B cell (primary cell): ENCODE data around the gene ITPK1. TPM values are rescaled to one million over a fixed set of nuclear protein-coding genes. Genes with fewer than 3 reads are reported as not detected.

Experiments
- ATAC-seq: fragments of 200-7000 bp; cut with Tn5 transposase; one replicate; pipeline ENCODE4 v1.10.0; 2021; ENCODE audit warnings: low read depth, mild to moderate bottlenecking, moderate number of reproducible peaks, moderate library complexity
- CTCF ChIA-PET: fragments of 350-600 bp; sonication (Branson Sonifier 250); formaldehyde crosslinking; loops from one replicate; lab custom pipeline; 2021; ENCODE audit warnings: antibody characterized with exemption, inconsistent platforms; lab: Charles Lee
- POLR2A ChIA-PET: fragments of 350-600 bp; sonication (Branson Sonifier 250); formaldehyde crosslinking; loops from one replicate; lab custom pipeline; 2021; ENCODE audit warnings: antibody characterized with exemption; lab: Charles Lee
- DNase-seq: peaks from one replicate; pipeline ENCODE4 v3.0.0; 2013
- H2AFZ ChIP-seq: 2 replicates; pipeline ENCODE4 v1.6.1; 2012; ENCODE audit warnings: mild to moderate bottlenecking, low read depth, low read length; ENCODE audit not compliant: insufficient read depth, poor library complexity, severe bottlenecking
- H3K27ac ChIP-seq, 2 donors: 1 replicate in 1 of 2; 2 replicates in 1 of 2; pipeline ENCODE4 v1.5.1; 2012 to 2013; ENCODE audit warnings: low read length in 2 of 2, mild to moderate bottlenecking in 2 of 2, moderate library complexity in 1 of 2
- H3K27me3 ChIP-seq, 4 experiments: fragments of 200-600 bp in 1 of 4; sonication (generic) in 1 of 4; replicated peaks in 1 of 4; 1 replicate in 2 of 4; 2 replicates in 2 of 4; pipeline versions ENCODE4 v1.6.1 to v1.7.0; 2013 to 2016; ENCODE audit warnings: low read length in 3 of 4, mild to moderate bottlenecking in 2 of 4, mixed read lengths in 1 of 4, moderate library complexity in 1 of 4; ENCODE audit not compliant: insufficient read depth in 4 of 4, control insufficient read depth in 3 of 4; ENCODE audit errors: control extremely low read depth in 1 of 4
- H3K36me3 ChIP-seq, 2 experiments: replicated peaks in 1 of 2; 1 replicate in 1 of 2; 2 replicates in 1 of 2; pipeline versions ENCODE4 v1.6.1 to v1.7.1; 2013; ENCODE audit warnings: low read length in 1 of 2; ENCODE audit not compliant: insufficient read depth in 2 of 2, control insufficient read depth in 1 of 2; ENCODE audit errors: control extremely low read depth in 1 of 2, extremely low read depth in 1 of 2
- H3K4me1 ChIP-seq, 2 donors: fragments of 200-600 bp in 1 of 2; sonication (generic) in 1 of 2; 1 replicate in 1 of 2; 2 replicates in 1 of 2; pipeline versions ENCODE4 v1.5.1 to v1.6.1; 2013 to 2017; ENCODE audit warnings: low read length in 2 of 2; ENCODE audit not compliant: control insufficient read depth in 2 of 2, insufficient read depth in 2 of 2
- H3K4me2 ChIP-seq: replicated peaks from 2 replicates; pipeline ENCODE3; 2012; ENCODE audit warnings: mild to moderate bottlenecking, low read depth, low read length; ENCODE audit not compliant: poor library complexity, severe bottlenecking
- H3K4me3 ChIP-seq, 5 experiments: fragments of 200-600 bp in 1 of 5; sonication (generic) in 1 of 5; 1 replicate in 3 of 5; 2 replicates in 2 of 5; pipeline versions ENCODE4 v1.5.1 to v1.7.0; 2011 to 2016; ENCODE audit warnings: low read length in 4 of 5, mild to moderate bottlenecking in 4 of 5, low read depth in 2 of 5, control low read depth in 1 of 5, moderate library complexity in 1 of 5; ENCODE audit not compliant: insufficient read depth in 1 of 5; ENCODE audit errors: control extremely low read depth in 1 of 5, extremely low read depth in 1 of 5
- H3K79me2 ChIP-seq: fragments of 200-600 bp; sonication (generic); one replicate; pipeline ENCODE4 v1.6.0; 2016; ENCODE audit warnings: low read length; ENCODE audit not compliant: control insufficient read depth, insufficient read depth
- H3K9ac ChIP-seq: fragments of 200-600 bp; sonication (generic); 2 replicates; pipeline ENCODE4 v1.6.1; 2017; ENCODE audit warnings: mild to moderate bottlenecking, low read length, moderate library complexity
- H3K9me3 ChIP-seq, 3 donors: one replicate each; pipeline versions ENCODE4 v1.6.1 to v1.7.1; 2013; ENCODE audit warnings: low read length in 2 of 3; ENCODE audit not compliant: control insufficient read depth in 2 of 3, insufficient read depth in 1 of 3; ENCODE audit errors: control extremely low read depth in 1 of 3
- H4K20me1 ChIP-seq: 2 replicates; pipeline ENCODE4 v1.6.0; 2012; ENCODE audit warnings: mild to moderate bottlenecking, low read length; ENCODE audit not compliant: insufficient read depth, control insufficient read depth, poor library complexity, severe bottlenecking
- H3K27ac Mint-ChIP-seq: one replicate; pipeline ENCODE4 v1.8.0; 2021; ENCODE audit warnings: mixed read lengths
- H3K27me3 Mint-ChIP-seq: one replicate; pipeline ENCODE4 v1.8.0; 2021; ENCODE audit warnings: mixed read lengths
- H3K4me1 Mint-ChIP-seq: one replicate; pipeline ENCODE4 v1.8.0; 2021; ENCODE audit warnings: mixed read lengths
- H3K4me3 Mint-ChIP-seq: one replicate; pipeline ENCODE4 v1.8.0; 2021; ENCODE audit warnings: mixed read lengths
- H3K9me3 Mint-ChIP-seq: one replicate; pipeline ENCODE4 v1.8.0; 2022; ENCODE audit warnings: mixed read lengths; ENCODE audit not compliant: insufficient read depth
- CTCF ChIP-seq: fragments of 200-600 bp; IDR thresholded peaks from one replicate; pipeline ENCODE4 v1.8.0; 2022; ENCODE audit warnings: antibody characterized with exemption, mild to moderate bottlenecking
- EZH2 ChIP-seq: IDR thresholded peaks from 2 replicates; pipeline ENCODE4 v1.6.1; 2012; ENCODE audit warnings: borderline replicate concordance, low read depth, mild to moderate bottlenecking, moderate library complexity, low read length; ENCODE audit not compliant: insufficient read depth, poor library complexity, severe bottlenecking
- WGBS: methylation state at CpG from one replicate; pipeline ENCODE4 v1.1.5; 2013; ENCODE audit warnings: missing lambda C conversion rate; ENCODE audit not compliant: insufficient coverage; 5-methylcytosine and 5-hydroxymethylcytosine counted together
- intact Hi-C: fragments of 100-400 bp; cut with micrococcal nuclease; formaldehyde crosslinking; loops from one replicate; pipeline ENCODE4 v1.10.0; 2022
- polyA plus RNA-seq: library from polyadenylated mRNA; depleted of rRNA; stranded (reverse); fragments of >200 nt; gene quantifications from 2 replicates; pipeline ENCODE4 v1.2.3, GENCODE V29; 2012
- total RNA-seq, 2 donors: library from RNA; stranded (reverse); fragments of 120-200 nt in 1 of 2; gene quantifications; 1 replicate in 1 of 2; 2 replicates in 1 of 2; pipeline versions ENCODE4 v1.2.3 to v1.2.4, GENCODE V29; 2013 to 2022

Gene ITPK1
- total and polyA plus RNA-seq, 2 donors (not counting 1 experiment from before 2014, with no cell fraction given): 46.0 to 46.9 TPM

- H3K4me1 ChIP-seq: no peaks in the 10 kb centered on the region
- no peak overlapping the region for H3K4me3 Mint-ChIP-seq
- no peak for DNase-seq
- H3K79me2 ChIP-seq: no peaks in the 10 kb centered on the region
- H3K27me3 ChIP-seq: no peaks in the 10 kb centered on the region
- CTCF ChIA-PET: interaction anchor here (1.7 kb wide), 1 partner anchor 36 kb away, joined by 4 read pairs; no protein-coding TSS in a partner anchor
- no peak overlapping the region for H3K4me2 ChIP-seq
- no peaks in the 10 kb centered on the region for H3K9me3 Mint-ChIP-seq
- WGBS: 94% methylated on average over 24 of the region's 25 CpGs
- H3K36me3 ChIP-seq: peaks cover 0 to 20% of the 10 kb centered on the region in 2 experiments
- no peak overlapping the region for H3K4me3 ChIP-seq
- H4K20me1 ChIP-seq: no peaks in the 10 kb centered on the region
- peaks cover 2% of the 10 kb centered on the region for H3K4me1 Mint-ChIP-seq
- H2AFZ ChIP-seq: no peak overlapping the region
- H3K27ac Mint-ChIP-seq: no peak overlapping the region
- H3K27me3 Mint-ChIP-seq: no peaks in the 10 kb centered on the region
- no peak for TF ChIP-seq CTCF
- ATAC-seq: no peak
- no peak overlapping the region for H3K27ac ChIP-seq
- H3K9me3 ChIP-seq: peaks cover 0 to 6% (median 0%) of the 10 kb centered on the region in 3 donors
- no peak overlapping the region for H3K9ac ChIP-seq
- POLR2A ChIA-PET: no interaction called here
- intact Hi-C loops: no loop called here
Observed at GRCh38 chr14:92987713-92988510, 127.8 kb downstream of the ITPK1 start.

- Histone ChIP-seq H3K36me3 (peaks cover 0 to 14% of the 10 kb centered on the region in 2 experiments), H3K9ac (no peak overlapping the region), H2AFZ (no peak overlapping the region), H3K27ac (no peak overlapping the region), H3K9me3 (peaks cover 0 to 13% (median 0%) of the 10 kb centered on the region in 3 donors), H3K79me2 (no peaks in the 10 kb centered on the region), H3K27me3 (no peaks in the 10 kb centered on the region), H3K4me2 (no peak overlapping the region), H3K4me1 (no peaks in the 10 kb centered on the region), H3K4me3 (no peak overlapping the region), H4K20me1 (no peaks in the 10 kb centered on the region)
- TF ChIP-seq CTCF (no peak), EZH2 (no peak)
- DNase-seq: no peak
- ATAC-seq: no peak
- no peak overlapping the region for H3K4me3 Mint-ChIP-seq
- peaks cover 2% of the 10 kb centered on the region for H3K4me1 Mint-ChIP-seq
- intact Hi-C loops: no loop called here
- no peaks in the 10 kb centered on the region for H3K27me3 Mint-ChIP-seq
- WGBS: 91% methylated on average over 5 of the region's 5 CpGs
- no peaks in the 10 kb centered on the region for H3K9me3 Mint-ChIP-seq
- ChIA-PET POLR2A (no interaction called here), CTCF (interaction anchor here (1.0 to 1.7 kb wide), 2 partner anchors 35 to 146 kb away, joined by 3 to 4 read pairs; no protein-coding TSS in a partner anchor)
- peak overlapping the region; percentile 17 for H3K27ac Mint-ChIP-seq
Observed at GRCh38 chr14:92987148-92987570, 128.6 kb downstream of the ITPK1 start.
